Kasumi-1 (cell line): ENCODE data around the gene DAGLB.

Experiments used
- DNase-seq, 2 experiments: peaks; one replicate each; lab custom pipeline; 2025; lab: John Stamatoyannopoulos, UW

The DAGLB gene

DNA sequence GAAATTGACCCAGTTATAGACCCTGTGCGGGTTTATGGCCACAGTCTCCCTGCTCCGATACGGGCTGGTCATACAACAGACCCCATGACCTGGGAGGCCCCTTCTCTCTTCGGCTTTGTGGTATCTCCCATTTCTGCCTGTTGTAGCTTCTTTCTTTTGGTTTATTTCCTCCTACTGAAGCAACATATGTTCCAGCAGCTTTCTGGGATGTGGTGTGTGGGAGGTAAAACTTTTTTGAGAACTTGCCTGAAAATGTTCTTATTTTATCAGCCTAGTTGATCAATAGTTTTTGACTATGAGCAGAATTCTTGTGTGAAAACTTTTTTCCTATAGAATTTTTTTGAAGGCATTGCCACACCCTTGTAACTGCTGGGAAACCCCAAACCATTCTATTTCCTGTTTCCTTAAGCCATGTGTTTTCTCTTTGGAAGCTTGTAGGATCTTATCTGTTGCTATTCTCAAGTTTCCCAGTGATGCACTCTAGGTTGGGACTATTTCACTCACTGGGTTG is 80.0 kb downstream of the DAGLB start:
- DNase-seq = peak; percentile 32 to 34

DNA sequence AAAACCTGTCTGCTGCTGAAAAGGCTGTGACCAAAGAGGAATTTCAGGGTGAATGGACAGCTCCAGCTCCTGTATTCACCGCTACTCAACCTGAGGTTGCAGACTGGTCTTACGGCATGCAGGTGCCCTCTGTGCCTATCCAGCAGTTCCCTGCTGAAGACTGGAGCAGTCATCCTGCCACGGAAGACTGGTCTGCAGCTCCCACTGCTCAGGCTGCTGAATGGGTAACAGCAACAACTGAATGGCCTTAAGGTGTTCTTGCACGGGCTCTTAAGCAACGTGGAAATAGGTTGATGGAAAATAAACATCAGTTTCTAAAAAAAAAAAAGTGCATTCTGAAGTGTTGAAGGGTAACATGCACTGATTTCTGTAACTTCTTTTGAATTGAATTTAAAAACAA is 82.3 kb downstream of the DAGLB start:
- DNase-seq = no peak

DNA sequence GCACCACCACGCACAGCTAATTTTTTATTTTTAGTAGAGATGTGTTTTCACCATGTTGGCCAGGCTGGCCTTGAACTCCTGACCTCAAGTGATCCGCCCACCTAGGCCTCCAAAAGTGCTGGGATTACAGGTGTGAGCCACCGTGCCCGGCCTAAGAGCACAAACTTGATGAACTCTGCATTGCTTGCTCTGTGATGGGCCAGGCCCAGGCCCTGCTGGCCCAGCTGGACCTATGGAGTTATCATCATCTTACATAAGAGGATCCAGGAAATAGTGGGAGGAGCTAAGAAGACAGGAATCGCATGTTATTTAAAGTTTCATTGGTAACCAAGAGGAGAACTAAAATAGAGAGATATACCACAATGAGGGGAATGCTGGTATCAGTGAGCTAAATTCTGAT is 86.9 kb downstream of the DAGLB start:
- peak; percentile 15 to 21 for DNase-seq

DNA sequence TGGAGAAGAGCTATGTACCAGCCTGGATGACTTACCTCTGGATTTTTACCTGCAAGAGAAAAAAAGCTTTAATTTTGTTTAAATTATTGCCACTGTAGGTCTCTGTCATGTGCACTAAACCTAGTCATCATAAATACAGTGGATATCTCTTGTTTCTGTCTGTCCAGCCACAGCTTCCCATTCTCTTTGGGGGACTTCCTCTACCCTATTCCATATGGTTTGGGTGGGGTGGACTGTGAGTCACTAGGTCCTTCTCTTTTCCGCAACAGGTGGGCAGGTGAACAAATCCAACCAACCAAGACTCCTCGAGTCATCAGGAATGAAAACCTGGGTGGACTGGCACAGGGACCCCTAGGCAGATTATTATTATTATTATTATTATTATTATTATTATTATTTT is 88.0 kb downstream of the DAGLB start:
- DNase-seq = peak in 1 of 2 experiments; percentile 22
